ENCODE measurements around the gene WDFY1.

The WDFY1 gene

DNA sequence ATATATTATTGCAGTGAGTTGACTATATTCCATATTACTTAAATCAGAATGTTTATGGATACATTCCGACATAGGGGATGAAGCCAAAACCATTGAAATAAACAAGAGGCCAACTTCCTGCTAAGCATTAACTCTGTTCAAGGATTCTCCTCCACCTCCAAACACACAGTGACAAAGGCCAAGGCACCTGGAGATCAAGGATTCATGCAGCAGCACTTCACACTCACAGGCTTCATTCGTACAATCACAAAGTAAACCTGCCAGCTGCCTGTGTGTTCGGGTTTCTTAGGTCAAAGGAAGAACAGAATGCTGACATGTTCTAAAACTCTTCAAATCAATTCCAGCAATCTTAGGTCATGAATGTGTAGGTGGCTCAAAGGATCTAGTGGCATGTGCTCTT, 22.8 kb downstream of the WDFY1 start:
- H4K20me1 ChIP-seq (ENCODE audit: control insufficient read depth, insufficient read depth, low read depth, low read length) = no peaks in the 10 kb centered on the region
- no peaks in the 10 kb centered on the region for H3F3A ChIP-seq (ENCODE audit: control insufficient read depth, insufficient read depth)
- H3K4me1 ChIP-seq (ENCODE audit: control insufficient read depth, low read length) = no peaks in the 10 kb centered on the region
- no peaks in the 10 kb centered on the region for H3K27me3 ChIP-seq (ENCODE audit: control insufficient read depth, low read length)
- H3K79me2 ChIP-seq (ENCODE audit: control insufficient read depth, low read length) = no peaks in the 10 kb centered on the region
- H3K27ac ChIP-seq (ENCODE audit: low read depth, low read length) = no peak overlapping the region
- H3K4me3 ChIP-seq (ENCODE audit: low read length) = no peak overlapping the region
- H3K36me3 ChIP-seq (ENCODE audit: control insufficient read depth, low read length) = no peaks in the 10 kb centered on the region
- H3K9me2 ChIP-seq (replicated peaks; ENCODE audit: control insufficient read depth, low read length) = no peaks in the 10 kb centered on the region
- no peak for TF ChIP-seq EZH2phosphoT487 (IDR thresholded peaks at IDR 0.05; ENCODE audit: borderline replicate concordance, low read length)
- TF ChIP-seq, protein P1, sequence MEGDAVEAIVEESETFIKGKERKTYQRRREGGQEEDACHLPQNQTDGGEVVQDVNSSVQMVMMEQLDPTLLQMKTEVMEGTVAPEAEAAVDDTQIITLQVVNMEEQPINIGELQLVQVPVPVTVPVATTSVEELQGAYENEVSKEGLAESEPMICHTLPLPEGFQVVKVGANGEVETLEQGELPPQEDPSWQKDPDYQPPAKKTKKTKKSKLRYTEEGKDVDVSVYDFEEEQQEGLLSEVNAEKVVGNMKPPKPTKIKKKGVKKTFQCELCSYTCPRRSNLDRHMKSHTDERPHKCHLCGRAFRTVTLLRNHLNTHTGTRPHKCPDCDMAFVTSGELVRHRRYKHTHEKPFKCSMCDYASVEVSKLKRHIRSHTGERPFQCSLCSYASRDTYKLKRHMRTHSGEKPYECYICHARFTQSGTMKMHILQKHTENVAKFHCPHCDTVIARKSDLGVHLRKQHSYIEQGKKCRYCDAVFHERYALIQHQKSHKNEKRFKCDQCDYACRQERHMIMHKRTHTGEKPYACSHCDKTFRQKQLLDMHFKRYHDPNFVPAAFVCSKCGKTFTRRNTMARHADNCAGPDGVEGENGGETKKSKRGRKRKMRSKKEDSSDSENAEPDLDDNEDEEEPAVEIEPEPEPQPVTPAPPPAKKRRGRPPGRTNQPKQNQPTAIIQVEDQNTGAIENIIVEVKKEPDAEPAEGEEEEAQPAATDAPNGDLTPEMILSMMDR (IDR thresholded peaks at IDR 0.05; ENCODE audit: low read depth, low read length, poor library complexity, severe bottlenecking) = no peak
- no peaks in the 10 kb centered on the region for H3K9me3 ChIP-seq (ENCODE audit: control insufficient read depth, insufficient read depth, low read length)
- H3K4me2 ChIP-seq (ENCODE audit: low read length) = no peak overlapping the region

- Histone ChIP-seq H3K9me3 (ENCODE audit: control insufficient read depth, insufficient read depth, low read length) (no peaks in the 10 kb centered on the region), H3K4me3 (ENCODE audit: low read length) (no peak overlapping the region), H3K4me2 (ENCODE audit: low read length) (no peak overlapping the region), H3K36me3 (ENCODE audit: control insufficient read depth, low read length) (no peaks in the 10 kb centered on the region), H3K27ac (ENCODE audit: low read depth, low read length) (no peak overlapping the region), H4K20me1 (ENCODE audit: control insufficient read depth, insufficient read depth, low read depth, low read length) (no peaks in the 10 kb centered on the region), H3K27me3 (ENCODE audit: control insufficient read depth, low read length) (no peaks in the 10 kb centered on the region), H3K9me2 (replicated peaks; ENCODE audit: control insufficient read depth, low read length) (no peaks in the 10 kb centered on the region), H3F3A (ENCODE audit: control insufficient read depth, insufficient read depth) (no peaks in the 10 kb centered on the region), H3K79me2 (ENCODE audit: control insufficient read depth, low read length) (no peaks in the 10 kb centered on the region), H3K4me1 (ENCODE audit: control insufficient read depth, low read length) (no peaks in the 10 kb centered on the region)
- TF ChIP-seq, protein P1 (IDR thresholded peaks at IDR 0.05; ENCODE audit: low read depth, low read length, poor library complexity, severe bottlenecking) = no peak
- TF ChIP-seq EZH2phosphoT487 (IDR thresholded peaks at IDR 0.05; ENCODE audit: borderline replicate concordance, low read length) = no peak
Measured at GRCh38 chr2:223921204-223921603, 23.9 kb downstream of the WDFY1 start.

DNA sequence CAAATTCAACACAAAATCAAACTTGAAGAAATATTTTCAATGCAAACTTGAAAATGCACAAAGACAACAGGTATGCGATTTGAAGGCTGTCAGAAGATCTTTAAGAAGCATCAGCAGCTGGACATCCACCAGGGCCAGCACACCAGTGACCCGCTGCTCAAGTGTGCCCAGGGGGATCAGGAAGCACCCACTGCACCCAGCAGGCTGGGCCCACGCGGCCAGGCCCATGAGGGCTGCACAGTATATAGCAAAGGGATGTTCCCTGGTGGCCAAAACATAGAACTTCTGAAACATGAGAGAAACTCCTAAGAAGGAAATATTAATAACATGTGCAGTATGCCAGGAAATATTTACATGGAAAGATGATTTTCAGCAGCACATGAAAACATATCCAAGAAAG, 25.0 kb downstream of the WDFY1 start:
- no peak overlapping the region for H3K4me3 ChIP-seq (ENCODE audit: low read length)
- no peaks in the 10 kb centered on the region for H3K9me2 ChIP-seq (replicated peaks; ENCODE audit: control insufficient read depth, low read length)
- H3K27me3 ChIP-seq (ENCODE audit: control insufficient read depth, low read length) = no peaks in the 10 kb centered on the region
- no peaks in the 10 kb centered on the region for H3K36me3 ChIP-seq (ENCODE audit: control insufficient read depth, low read length)
- no peak overlapping the region for H3K4me2 ChIP-seq (ENCODE audit: low read length)
- TF ChIP-seq, protein P1 (IDR thresholded peaks at IDR 0.05; ENCODE audit: low read depth, low read length, poor library complexity, severe bottlenecking) = no peak
- no peak for TF ChIP-seq EZH2phosphoT487 (IDR thresholded peaks at IDR 0.05; ENCODE audit: borderline replicate concordance, low read length)
- no peak overlapping the region for H3K27ac ChIP-seq (ENCODE audit: low read depth, low read length)
- H3K79me2 ChIP-seq (ENCODE audit: control insufficient read depth, low read length) = no peaks in the 10 kb centered on the region
- H3F3A ChIP-seq (ENCODE audit: control insufficient read depth, insufficient read depth) = no peaks in the 10 kb centered on the region
- H4K20me1 ChIP-seq (ENCODE audit: control insufficient read depth, insufficient read depth, low read depth, low read length) = no peaks in the 10 kb centered on the region
- H3K4me1 ChIP-seq (ENCODE audit: control insufficient read depth, low read length) = no peaks in the 10 kb centered on the region
- H3K9me3 ChIP-seq (ENCODE audit: control insufficient read depth, insufficient read depth, low read length) = no peaks in the 10 kb centered on the region
